Measurements from ENCODE around the gene GALP. TPM values are rescaled to one million over a fixed set of nuclear protein-coding genes. Genes with fewer than 3 reads are reported as not detected.
"Not testable (repeated sequence)": the region's sequence is repeated elsewhere in the genome, so short reads cannot be mapped to it uniquely, and the experiment has no call there.

The GALP gene
- not detected for total RNA-seq

GRCh38 chr19:56175861-56176307 is at the start of gene GALP:
GALP (plus strand) TSS chr19:56176008; CDS start chr19:56177109, 1,101 bp downstream.
- H3K4me1 ChIP-seq; DNase-seq (ENCODE audit: low spot score); H3K27me3 ChIP-seq; H3K27ac ChIP-seq; H3K4me3 ChIP-seq; H3K9me3 ChIP-seq; H3K36me3 ChIP-seq: not testable (repeated sequence)

GRCh38 chr19:56126983-56127780 is 48.6 kb upstream of the GALP start:
- no peaks in the 10 kb centered on the region for H3K27me3 ChIP-seq
- no peak overlapping the region for H3K27ac ChIP-seq
- no peaks in the 10 kb centered on the region for H3K36me3 ChIP-seq
- no peak for TF ChIP-seq CTCF (IDR thresholded peaks at IDR 0.05)
- H3K4me3 ChIP-seq = no peak overlapping the region
- H3K9me3 ChIP-seq = no peaks in the 10 kb centered on the region
- no peak for DNase-seq (ENCODE audit: low spot score)
- peaks cover 0 to 8% of the 10 kb centered on the region in 2 donors for H3K4me1 ChIP-seq

GRCh38 chr19:56130006-56130405 is 45.8 kb upstream of the GALP start:
- no peaks in the 10 kb centered on the region for H3K27me3 ChIP-seq
- no peaks in the 10 kb centered on the region for H3K9me3 ChIP-seq
- no peak overlapping the region for H3K4me3 ChIP-seq
- H3K4me1 ChIP-seq = peaks cover 0 to 12% of the 10 kb centered on the region in 2 donors
- DNase-seq (ENCODE audit: low spot score) = no peak
- no peak overlapping the region for H3K27ac ChIP-seq
- TF ChIP-seq CTCF (IDR thresholded peaks at IDR 0.05) = no peak
- H3K36me3 ChIP-seq = no peaks in the 10 kb centered on the region

GRCh38 chr19:56131651-56132050 is 44.2 kb upstream of the GALP start:
- Histone ChIP-seq H3K4me3 (no peak overlapping the region), H3K27me3 (no peaks in the 10 kb centered on the region), H3K36me3 (no peaks in the 10 kb centered on the region), H3K9me3 (no peaks in the 10 kb centered on the region), H3K27ac (peak overlapping the region in 1 of 2 donors; percentile 44), H3K4me1 (peaks cover 0 to 12% of the 10 kb centered on the region in 2 donors)
- no peak for TF ChIP-seq CTCF (IDR thresholded peaks at IDR 0.05)
- no peak for DNase-seq (ENCODE audit: low spot score)

GRCh38 chr19:56132316-56132822 is 43.4 kb upstream of the GALP start:
- Histone ChIP-seq H3K4me3 (no peak overlapping the region), H3K9me3 (no peaks in the 10 kb centered on the region)

More at GRCh38 chr19:56132316-56132822, 43.4 kb upstream of the GALP start:
- no peaks in the 10 kb centered on the region for H3K27me3 ChIP-seq
- H3K4me1 ChIP-seq = peaks cover 0 to 12% of the 10 kb centered on the region in 2 donors
- TF ChIP-seq CTCF (IDR thresholded peaks at IDR 0.05) = no peak
- H3K27ac ChIP-seq = peak overlapping the region; percentile 1 to 44
- DNase-seq (ENCODE audit: low spot score) = no peak
- no peaks in the 10 kb centered on the region for H3K36me3 ChIP-seq

All from right atrium auricular region (tissue), 2 donors.